Medulla oblongata (tissue), 1 donor: Measurements from ENCODE around the gene AQP12A.

Experiments used
- DNase-seq: peaks from one replicate; pipeline ENCODE4 v3.0.0-alpha.2; 2015; ENCODE audit errors: extremely low spot score

AQP12A gene

GRCh38 chr2:240722796-240723735 lies 31.4 kb downstream of the AQP12A start:
- DNase-seq: no peak

DNA sequence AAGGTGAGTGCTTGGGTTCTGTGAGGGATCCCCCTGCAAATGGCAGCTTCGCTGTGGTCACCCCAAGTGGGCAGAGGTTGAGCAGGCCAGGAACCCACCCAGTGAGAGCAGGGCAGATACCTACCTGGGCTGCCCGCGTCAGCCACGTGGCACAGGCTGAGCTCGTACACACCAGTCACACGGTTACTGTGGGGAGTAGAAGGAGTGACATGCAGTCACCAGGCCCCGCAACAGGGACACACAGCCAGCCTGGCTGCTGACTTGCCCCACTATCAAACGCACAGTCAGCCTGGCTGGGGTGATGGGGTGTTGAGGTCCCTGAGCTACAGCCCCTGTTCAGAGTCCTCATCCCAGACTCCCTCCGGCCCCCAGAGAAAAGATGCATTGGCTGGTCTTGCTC lies 32.2 kb downstream of the AQP12A start:
- no peak for DNase-seq

- no peak for DNase-seq
Observed at GRCh38 chr2:240724431-240724830, 32.8 kb downstream of the AQP12A start.

DNA sequence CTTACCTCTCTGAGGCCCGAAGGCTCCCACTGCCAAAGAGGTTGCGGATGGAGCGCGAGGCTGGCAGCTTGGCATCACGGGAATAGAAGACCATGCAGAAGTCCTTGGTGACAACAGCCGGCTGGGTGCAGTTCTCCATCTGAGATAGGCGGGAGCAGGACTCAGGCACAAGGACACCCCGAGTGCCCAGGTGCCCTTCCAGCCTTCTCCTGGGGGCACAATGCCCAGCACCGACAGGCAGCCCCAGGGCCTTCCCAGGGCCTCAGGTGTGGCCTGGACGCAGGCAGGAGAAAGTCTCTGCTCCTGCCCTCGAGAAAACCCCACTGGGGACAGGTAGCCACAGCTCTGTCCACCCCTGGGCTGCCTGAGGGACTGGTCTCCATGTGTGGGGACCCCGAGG lies 33.6 kb downstream of the AQP12A start:
- no peak for DNase-seq

DNA sequence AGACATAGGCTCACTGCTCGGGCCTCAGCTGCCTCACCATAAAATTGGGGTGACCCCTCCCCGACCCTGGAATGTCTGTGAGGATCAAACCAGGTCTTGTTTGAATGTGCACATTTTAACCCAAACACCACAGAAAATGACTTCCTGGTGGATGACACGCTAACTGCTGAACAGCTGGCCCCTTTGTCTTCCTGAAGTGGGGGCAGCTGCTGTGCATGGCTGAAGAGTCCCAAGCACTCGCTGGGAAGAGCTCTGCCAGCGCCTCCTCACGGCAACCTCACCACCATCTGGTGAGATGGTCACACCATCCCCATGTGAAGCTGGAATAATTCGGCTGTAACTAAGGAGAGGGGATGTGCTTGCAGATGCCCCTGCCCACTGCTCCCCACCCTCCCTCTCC lies 34.0 kb downstream of the AQP12A start:
- peak; percentile 26 for DNase-seq

DNA sequence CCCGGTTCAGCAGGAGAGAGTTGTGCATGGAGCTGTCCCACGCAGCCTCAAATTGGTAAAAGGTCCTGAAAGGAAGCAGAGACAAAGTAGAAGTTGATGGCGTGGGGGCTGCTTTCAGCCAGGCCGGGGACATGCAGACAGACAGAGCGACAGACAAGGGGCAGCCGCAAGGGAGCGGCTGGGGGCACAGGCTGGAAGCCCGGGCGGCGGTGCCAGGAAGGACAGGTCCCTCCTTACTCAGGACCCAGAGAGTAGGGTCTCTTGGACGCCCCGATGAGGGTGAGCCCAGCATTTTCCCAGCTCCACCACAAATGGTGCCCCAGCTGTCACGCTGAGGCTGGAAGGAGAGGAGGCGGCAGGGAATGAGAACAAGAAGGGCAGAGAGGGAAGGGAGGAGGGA lies 35.2 kb downstream of the AQP12A start:
- no peak for DNase-seq

GRCh38 chr2:240727439-240727838 lies 35.8 kb downstream of the AQP12A start:
- DNase-seq: no peak

DNA sequence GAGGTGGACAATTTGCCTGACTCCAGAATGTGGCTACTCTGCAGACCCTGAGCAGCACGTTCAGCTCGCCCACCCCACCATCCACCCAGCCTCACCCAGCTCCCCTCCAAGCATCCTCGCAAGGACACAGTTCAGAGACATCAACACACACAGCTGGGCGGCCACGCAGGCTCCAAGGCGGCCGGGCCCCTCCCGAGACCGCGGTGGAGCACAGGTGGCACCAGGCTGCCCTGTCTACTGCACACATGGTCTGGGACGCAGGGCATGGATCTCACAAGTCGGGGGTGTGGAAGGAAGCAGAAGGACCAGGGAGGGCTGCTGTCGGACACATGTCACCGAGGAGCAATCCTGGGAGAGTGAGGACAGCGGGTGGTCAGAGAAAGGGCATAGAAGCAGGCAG lies 36.2 kb downstream of the AQP12A start:
- no peak for DNase-seq

DNA sequence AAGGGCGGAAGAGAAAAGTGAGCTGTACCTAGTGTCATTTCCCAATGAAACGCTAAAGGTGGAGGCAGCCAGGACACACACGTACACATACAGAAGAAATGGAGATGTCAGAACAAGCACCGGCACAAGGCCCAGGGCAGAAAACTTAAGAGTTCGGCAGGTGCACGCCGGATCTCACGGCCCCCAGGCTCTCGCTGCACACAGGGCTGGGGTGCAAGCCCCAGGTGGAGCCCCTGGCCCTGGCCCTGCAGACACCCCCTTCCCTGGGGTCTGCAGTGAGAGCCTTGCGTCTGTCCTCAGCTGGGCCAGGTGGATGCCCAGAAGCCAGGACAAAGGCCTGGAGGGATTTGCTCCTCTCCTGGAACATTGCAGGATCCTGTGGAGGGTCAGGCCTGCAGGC lies 36.7 kb downstream of the AQP12A start:
- no peak for DNase-seq

DNA sequence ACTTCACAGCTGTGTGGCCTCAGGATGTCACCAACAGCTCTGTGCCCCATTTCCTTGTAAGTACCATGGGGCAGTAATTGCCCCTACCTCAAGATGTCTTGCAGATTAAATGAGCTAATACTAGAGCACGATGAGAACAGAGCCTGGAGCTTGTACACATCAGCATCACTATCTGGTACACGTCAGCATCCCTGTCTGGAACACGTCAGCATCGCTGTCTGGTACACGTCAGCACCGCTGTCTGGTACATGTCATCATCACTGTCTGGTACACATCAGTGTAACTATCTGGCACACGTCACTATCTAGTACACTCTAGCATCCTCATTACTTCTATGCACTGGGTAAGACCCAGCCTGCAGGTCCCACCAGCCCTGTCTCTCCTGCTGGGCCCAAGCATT lies 37.2 kb downstream of the AQP12A start:
- DNase-seq: no peak

DNA sequence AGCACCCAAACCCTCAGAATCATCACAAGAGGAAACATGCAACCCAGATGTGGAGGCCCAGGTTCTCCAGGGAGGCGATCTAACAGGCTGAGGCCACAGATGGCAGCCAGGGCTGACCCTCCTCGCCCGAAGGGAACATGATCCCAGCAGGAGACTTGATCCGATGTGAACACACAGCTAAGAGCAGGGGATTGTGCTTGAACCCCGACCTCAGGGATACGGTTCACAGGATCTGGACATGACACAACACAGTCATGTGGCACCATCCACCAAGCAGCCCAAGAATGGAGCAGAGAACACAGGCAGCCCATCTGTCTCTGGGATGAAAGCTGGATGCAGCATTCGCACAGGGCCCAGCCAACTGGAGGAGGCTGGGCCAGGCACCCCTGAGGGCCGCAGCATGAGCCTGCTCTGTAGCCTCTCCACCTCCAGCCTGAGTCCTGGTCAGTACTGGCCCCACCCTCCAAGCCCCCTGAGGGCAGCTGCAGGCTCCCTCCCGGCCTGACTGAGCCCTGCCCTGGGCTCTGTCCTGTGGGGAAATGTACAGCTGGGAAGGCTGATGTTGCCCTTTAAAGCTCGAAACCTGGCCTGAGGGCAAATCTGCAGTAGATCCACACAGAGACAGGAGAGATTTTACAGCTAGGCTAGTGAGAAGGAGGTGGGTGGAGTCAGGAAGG lies 39.0 kb downstream of the AQP12A start:
- DNase-seq: no peak

GRCh38 chr2:240731178-240731545 lies 39.5 kb downstream of the AQP12A start:
- DNase-seq: no peak

GRCh38 chr2:240732184-240732583 lies 40.5 kb downstream of the AQP12A start:
- DNase-seq: no peak

GRCh38 chr2:240732911-240733622 lies 41.4 kb downstream of the AQP12A start:
- no peak for DNase-seq

GRCh38 chr2:240733803-240734495 lies 42.3 kb downstream of the AQP12A start:
- DNase-seq: no peak

DNA sequence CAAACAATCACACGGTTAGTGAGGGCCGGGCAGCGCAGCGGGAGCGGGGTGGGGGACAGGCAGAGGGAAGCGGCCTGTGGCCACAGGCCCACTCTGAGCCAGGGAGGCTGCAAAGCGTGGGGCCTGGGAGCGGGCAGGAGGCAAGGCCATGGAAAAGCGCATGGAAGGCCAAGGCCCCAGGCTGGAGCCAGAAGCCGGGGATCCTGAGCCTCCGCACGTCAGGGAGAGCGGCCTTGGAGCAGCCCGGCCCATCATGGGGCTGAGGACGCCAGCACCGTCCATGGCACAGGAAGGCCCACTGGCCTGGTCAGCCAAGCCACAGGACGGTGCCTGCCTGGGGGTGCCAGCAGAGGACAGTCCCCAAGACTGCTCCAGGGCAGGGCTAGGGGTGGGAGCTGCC lies 43.1 kb downstream of the AQP12A start:
- DNase-seq: no peak

DNA sequence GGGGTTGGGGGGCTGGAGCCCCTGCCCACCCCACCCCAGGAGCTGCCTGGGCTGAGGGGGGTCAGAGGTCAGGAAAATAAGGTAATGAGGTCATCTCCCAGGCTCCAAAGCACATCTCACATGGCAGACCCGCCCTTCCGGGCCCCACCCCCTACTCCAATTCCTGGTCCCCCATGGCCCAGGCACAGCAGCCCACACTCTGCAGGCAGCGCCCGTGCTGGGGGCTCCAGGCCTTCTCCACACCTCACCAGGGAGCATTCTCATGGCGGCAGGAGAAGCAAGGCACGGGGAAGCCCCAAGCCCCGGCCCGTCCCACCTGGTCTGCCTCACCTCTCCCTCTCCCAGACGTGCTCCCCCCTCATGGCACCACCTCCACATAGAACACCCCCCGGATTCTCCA lies 43.8 kb downstream of the AQP12A start:
- no peak for DNase-seq

GRCh38 chr2:240736281-240737250 lies 44.9 kb downstream of the AQP12A start:
- DNase-seq: no peak

GRCh38 chr2:240737512-240737911 lies 45.8 kb downstream of the AQP12A start:
- no peak for DNase-seq

DNA sequence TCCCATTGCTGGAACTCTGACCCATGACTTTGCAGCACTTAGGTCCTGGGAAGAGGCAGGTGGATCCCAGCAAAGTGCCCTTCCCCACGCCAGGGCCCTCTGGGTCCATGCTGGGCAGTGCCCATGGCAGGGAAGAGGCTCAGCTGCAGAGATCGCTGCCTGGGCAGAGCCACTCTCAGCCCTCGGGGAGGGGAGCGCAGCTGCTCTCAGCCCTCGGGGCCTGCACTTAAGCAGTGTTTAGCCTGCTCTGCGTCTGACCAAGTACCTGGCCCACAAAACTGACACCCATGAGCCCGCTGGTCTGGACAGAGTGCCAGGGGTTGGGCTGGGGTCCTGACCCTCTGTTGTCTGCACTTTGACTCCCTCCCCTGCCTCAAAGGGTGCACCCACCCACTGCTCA lies 46.3 kb downstream of the AQP12A start:
- DNase-seq: no peak

- DNase-seq: no peak
Observed at GRCh38 chr2:240739797-240740196, 48.1 kb downstream of the AQP12A start.
